Keratinocyte (primary cell): ENCODE measurements around the gene IQCE.

Source experiments
- CTCF ChIP-seq, 3 experiments: IDR thresholded peaks in 1 of 3; conservative IDR thresholded peaks in 1 of 3; optimal IDR thresholded peaks in 1 of 3; 2 replicates in 2 of 3; 3 replicates in 1 of 3; pipeline versions ENCODE3 to v1.5.1; 2011; ENCODE audit warnings: low read length in 3 of 3, mild to moderate bottlenecking in 3 of 3, moderate library complexity in 2 of 3, control low read depth in 1 of 3, inconsistent platforms in 1 of 3; ENCODE audit not compliant: insufficient read depth in 2 of 3; ENCODE audit errors: extremely low read depth in 1 of 3
- EZH2 ChIP-seq: IDR thresholded peaks from one replicate; pipeline ENCODE4 v1.6.1; 2012; ENCODE audit warnings: inconsistent platforms, mild to moderate bottlenecking, low read length, moderate library complexity

- TF ChIP-seq CTCF (optimal IDR thresholded peaks at IDR 0.05 in 1 of 3, IDR thresholded peaks at IDR 0.05 in 1 of 3, conservative IDR thresholded peaks at IDR 0.05 in 1 of 3; ENCODE audit: extremely low read depth in 1 of 3, insufficient read depth in 2 of 3, low read length in 3 of 3): no peak
- TF ChIP-seq EZH2: no peak
Measured at GRCh38 chr7:2510130-2510776, 48.5 kb upstream of the IQCE start.
